Sigmoid colon (tissue), 7 donors: ENCODE results near the gene FGGY. TPM values are rescaled to one million over a fixed set of nuclear protein-coding genes. Genes with fewer than 3 reads are reported as not detected.

Source experiments
- DNase-seq: peaks from one replicate; pipeline ENCODE4 v3.0.0-alpha.2; 2019
- H3K27ac ChIP-seq, 4 donors: fragments of 200-600 bp; sonication (generic); one replicate each; pipeline ENCODE4 v1.5.1; 2016 to 2019; ENCODE audit warnings: mild to moderate bottlenecking in 1 of 4
- H3K27me3 ChIP-seq, 3 donors: fragments of 200-600 bp; sonication (generic); one replicate each; pipeline ENCODE4 v1.5.1; 2019; ENCODE audit warnings: mild to moderate bottlenecking in 1 of 3
- H3K36me3 ChIP-seq, 4 donors: fragments of 200-600 bp; sonication (generic); one replicate each; pipeline ENCODE4 v1.5.1; 2016 to 2019
- H3K4me1 ChIP-seq, 4 donors: fragments of 200-600 bp; sonication (generic); one replicate each; pipeline ENCODE4 v1.5.1; 2017 to 2019
- H3K4me3 ChIP-seq, 4 donors: fragments of 200-600 bp; sonication (generic); one replicate each; pipeline ENCODE4 v1.5.1; 2017 to 2019; ENCODE audit warnings: mild to moderate bottlenecking in 2 of 4, moderate library complexity in 1 of 4
- H3K9me3 ChIP-seq, 4 donors: fragments of 200-600 bp in 3 of 4; sonication (generic) in 3 of 4; one replicate each; pipeline versions ENCODE4 v1.5.1 to v1.6.1; 2013 to 2019
- CTCF ChIP-seq, 4 experiments: fragments of 450-650 bp in 3 of 4; fragments of 200-600 bp in 1 of 4; IDR thresholded peaks; one replicate each; pipeline ENCODE4 v1.5.1; 2016 to 2019; ENCODE audit warnings: antibody characterized with exemption in 4 of 4, mild to moderate bottlenecking in 3 of 4, moderate library complexity in 2 of 4
- EP300 ChIP-seq, 4 donors: sonication (generic); formaldehyde crosslinking; IDR thresholded peaks; one replicate each; pipeline ENCODE4 v1.6.1; 2017; ENCODE audit warnings: antibody characterized with exemption in 4 of 4
- POLR2A ChIP-seq, 2 donors: fragments of 450-650 bp; IDR thresholded peaks; one replicate each; pipeline ENCODE4 v1.6.1; 2016; ENCODE audit warnings: antibody characterized with exemption in 2 of 2, mild to moderate bottlenecking in 2 of 2, moderate library complexity in 2 of 2
- POLR2AphosphoS5 ChIP-seq, 4 donors: sonication (generic); formaldehyde crosslinking; IDR thresholded peaks; one replicate each; pipeline ENCODE4 v1.6.1; 2017; ENCODE audit warnings: antibody characterized with exemption in 4 of 4
- WGBS, 2 donors: extraction: QIAGEN DNeasy Blood & Tissue Kit; methylation state at CpG; one replicate each; pipeline ENCODE4 v1.1.7; 2013; 5-methylcytosine and 5-hydroxymethylcytosine counted together
- intact Hi-C: fragments of 100-400 bp; cut with DNase I; formaldehyde crosslinking; loops from one replicate; pipeline ENCODE4 v1.15.1; 2023
- polyA plus RNA-seq, 3 donors: library from polyadenylated mRNA; stranded (reverse); fragments of 200-250 nt; gene quantifications; one replicate each; pipeline ENCODE4 v1.2.3, GENCODE V29; 2013
- total RNA-seq, 4 donors: library from RNA; depleted of rRNA; stranded (reverse); fragments of >200 nt; gene quantifications; one replicate each; pipeline ENCODE4 v1.1.0, GENCODE V29; 2016
- donor health status: healthy with polysubstance abuse.
- donor health status: Bipolar disorder and iron deficiency.
- donor health status: healthy.

FGGY gene
- total and polyA plus RNA-seq, 7 donors: 4.8 to 54.1 (median 20.5) TPM

GRCh38 chr1:59356627-59357026, 59.7 kb downstream of the FGGY start:
- Histone ChIP-seq H3K27me3 (no peaks in the 10 kb centered on the region), H3K27ac (peak overlapping the region in 1 of 4 donors; percentile 8), H3K9me3 (no peaks in the 10 kb centered on the region), H3K36me3 (no peaks in the 10 kb centered on the region), H3K4me1 (peaks cover 0 to 51% (median 39%) of the 10 kb centered on the region in 4 donors), H3K4me3 (no peak overlapping the region)
- no peak for TF ChIP-seq CTCF (IDR thresholded peaks at IDR 0.05)
- no peak for TF ChIP-seq POLR2A (IDR thresholded peaks at IDR 0.05)
- no peak for TF ChIP-seq POLR2AphosphoS5 (IDR thresholded peaks at IDR 0.05)
- TF ChIP-seq EP300 (IDR thresholded peaks at IDR 0.05): no peak
- intact Hi-C loops: no loop called here
- WGBS, 2 donors: 64 to 65% methylated on average over 1 of the region's 1 CpG
- DNase-seq: no peak

GRCh38 chr1:59357645-59358320, 60.9 kb downstream of the FGGY start:
- Histone ChIP-seq H3K36me3 (no peaks in the 10 kb centered on the region), H3K27ac (peak overlapping the region in 1 of 4 donors; percentile 8), H3K4me1 (peaks cover 0 to 51% (median 39%) of the 10 kb centered on the region in 4 donors), H3K9me3 (no peaks in the 10 kb centered on the region), H3K27me3 (no peaks in the 10 kb centered on the region), H3K4me3 (no peak overlapping the region)
- TF ChIP-seq POLR2AphosphoS5 (IDR thresholded peaks at IDR 0.05): no peak
- TF ChIP-seq EP300 (IDR thresholded peaks at IDR 0.05): no peak
- TF ChIP-seq CTCF (IDR thresholded peaks at IDR 0.05): no peak
- no peak for TF ChIP-seq POLR2A (IDR thresholded peaks at IDR 0.05)
- no peak for DNase-seq
- 80 to 91% methylated on average over 5 of the region's 5 CpGs for WGBS, 2 donors
- intact Hi-C loops: no loop called here

- Histone ChIP-seq H3K4me1 (peaks cover 0 to 45% (median 37%) of the 10 kb centered on the region in 4 donors), H3K27me3 (no peaks in the 10 kb centered on the region), H3K36me3 (no peaks in the 10 kb centered on the region), H3K27ac (no peak overlapping the region), H3K4me3 (no peak overlapping the region), H3K9me3 (no peaks in the 10 kb centered on the region)
- no peak for TF ChIP-seq POLR2AphosphoS5 (IDR thresholded peaks at IDR 0.05)
- TF ChIP-seq EP300 (IDR thresholded peaks at IDR 0.05): no peak
- TF ChIP-seq POLR2A (IDR thresholded peaks at IDR 0.05): no peak
- no peak for TF ChIP-seq CTCF (IDR thresholded peaks at IDR 0.05)
- 44 to 56% methylated on average over 1 of the region's 1 CpG for WGBS, 2 donors
- DNase-seq: no peak
- intact Hi-C loops: no loop called here
These were observed 62.4 kb downstream of the FGGY start for GRCh38 chr1:59359325-59359724.

GRCh38 chr1:59360170-59360569, 63.3 kb downstream of the FGGY start:
- Histone ChIP-seq H3K9me3 (no peaks in the 10 kb centered on the region), H3K27me3 (no peaks in the 10 kb centered on the region), H3K36me3 (no peaks in the 10 kb centered on the region), H3K27ac (no peak overlapping the region), H3K4me1 (peaks cover 0 to 40% (median 30%) of the 10 kb centered on the region in 4 donors), H3K4me3 (no peak overlapping the region)
- intact Hi-C loops: no loop called here
- no peak for DNase-seq
- 87 to 90% methylated on average over 4 of the region's 4 CpGs for WGBS, 2 donors
- TF ChIP-seq EP300 (IDR thresholded peaks at IDR 0.05) (no peak), CTCF (IDR thresholded peaks at IDR 0.05) (no peak), POLR2AphosphoS5 (IDR thresholded peaks at IDR 0.05) (no peak), POLR2A (IDR thresholded peaks at IDR 0.05) (no peak)

GRCh38 chr1:59360729-59361128, 63.8 kb downstream of the FGGY start:
- DNase-seq: no peak
- H3K27ac ChIP-seq: no peak overlapping the region
- TF ChIP-seq POLR2A (IDR thresholded peaks at IDR 0.05) (no peak), POLR2AphosphoS5 (IDR thresholded peaks at IDR 0.05) (no peak), CTCF (IDR thresholded peaks at IDR 0.05) (no peak), EP300 (IDR thresholded peaks at IDR 0.05) (no peak)
- intact Hi-C loops: no loop called here
- WGBS, 2 donors: 95 to 96% methylated on average over 2 of the region's 2 CpGs
- H3K27me3 ChIP-seq: no peaks in the 10 kb centered on the region
- no peaks in the 10 kb centered on the region for H3K36me3 ChIP-seq
- peaks cover 0 to 34% (median 24%) of the 10 kb centered on the region in 4 donors for H3K4me1 ChIP-seq
- H3K9me3 ChIP-seq: no peaks in the 10 kb centered on the region
- no peak overlapping the region for H3K4me3 ChIP-seq
